Liver (tissue), 3 donors: ENCODE results near the gene HPCA.

Experiments used
- EGR1 ChIP-seq, 2 donors: IDR thresholded peaks; 2 replicates each; pipeline ENCODE4 v1.6.1; 2016 to 2018; ENCODE audit warnings: antibody characterized with exemption in 2 of 2, low read depth in 2 of 2
- FOXA1 ChIP-seq: IDR thresholded peaks from 2 replicates; pipeline ENCODE4 v1.6.1; 2016; ENCODE audit warnings: antibody characterized with exemption
- GABPA ChIP-seq, 2 donors: IDR thresholded peaks in 1 of 2; conservative IDR thresholded peaks in 1 of 2; 2 replicates each; pipeline ENCODE4 v1.6.1; 2016; ENCODE audit warnings: antibody characterized with exemption in 2 of 2, mild to moderate bottlenecking in 1 of 2, moderate library complexity in 1 of 2
- HNF4G ChIP-seq: IDR thresholded peaks from 2 replicates; pipeline ENCODE4 v1.6.1; 2016; ENCODE audit warnings: antibody characterized with exemption
- JUND ChIP-seq, 2 donors: IDR thresholded peaks; 2 replicates each; pipeline ENCODE4 v1.6.1; 2016; ENCODE audit warnings: antibody characterized with exemption in 2 of 2
- RAD21 ChIP-seq, 2 donors: IDR thresholded peaks; 2 replicates each; pipeline ENCODE4 v1.6.1; 2016; ENCODE audit warnings: antibody characterized with exemption in 2 of 2, mild to moderate bottlenecking in 2 of 2
- SP1 ChIP-seq: IDR thresholded peaks from 2 replicates; pipeline ENCODE4 v1.6.1; 2018; ENCODE audit warnings: antibody characterized with exemption, mild to moderate bottlenecking
- TAF1 ChIP-seq: conservative IDR thresholded peaks from 2 replicates; pipeline ENCODE4 v1.6.1; 2016; ENCODE audit warnings: antibody characterized with exemption, mild to moderate bottlenecking
- TF ChIP-seq, protein P1 (sequence below): IDR thresholded peaks from 2 replicates; pipeline ENCODE4 v1.6.1; 2016; ENCODE audit warnings: antibody characterized with exemption
- TF ChIP-seq, protein P2 (sequence below): fragments of 150-350 bp; IDR thresholded peaks from 2 replicates; pipeline ENCODE4 v1.5.1; 2017; ENCODE audit warnings: improper control_type of control experiment, low read depth, low read length; ENCODE audit not compliant: missing input control
- TF ChIP-seq, protein P3 (sequence below): IDR thresholded peaks from 2 replicates; pipeline ENCODE4 v1.6.1; 2016; ENCODE audit warnings: antibody characterized with exemption
- TF ChIP-seq, protein P4 (sequence below): IDR thresholded peaks from 2 replicates; pipeline ENCODE4 v1.6.1; 2016; ENCODE audit warnings: antibody characterized with exemption, mild to moderate bottlenecking
- TF ChIP-seq, protein P5 (sequence below): IDR thresholded peaks from 2 replicates; pipeline ENCODE4 v1.6.1; 2016; ENCODE audit warnings: antibody characterized with exemption
- donor health status: healthy.
- donor health status: healthy.

DNA sequence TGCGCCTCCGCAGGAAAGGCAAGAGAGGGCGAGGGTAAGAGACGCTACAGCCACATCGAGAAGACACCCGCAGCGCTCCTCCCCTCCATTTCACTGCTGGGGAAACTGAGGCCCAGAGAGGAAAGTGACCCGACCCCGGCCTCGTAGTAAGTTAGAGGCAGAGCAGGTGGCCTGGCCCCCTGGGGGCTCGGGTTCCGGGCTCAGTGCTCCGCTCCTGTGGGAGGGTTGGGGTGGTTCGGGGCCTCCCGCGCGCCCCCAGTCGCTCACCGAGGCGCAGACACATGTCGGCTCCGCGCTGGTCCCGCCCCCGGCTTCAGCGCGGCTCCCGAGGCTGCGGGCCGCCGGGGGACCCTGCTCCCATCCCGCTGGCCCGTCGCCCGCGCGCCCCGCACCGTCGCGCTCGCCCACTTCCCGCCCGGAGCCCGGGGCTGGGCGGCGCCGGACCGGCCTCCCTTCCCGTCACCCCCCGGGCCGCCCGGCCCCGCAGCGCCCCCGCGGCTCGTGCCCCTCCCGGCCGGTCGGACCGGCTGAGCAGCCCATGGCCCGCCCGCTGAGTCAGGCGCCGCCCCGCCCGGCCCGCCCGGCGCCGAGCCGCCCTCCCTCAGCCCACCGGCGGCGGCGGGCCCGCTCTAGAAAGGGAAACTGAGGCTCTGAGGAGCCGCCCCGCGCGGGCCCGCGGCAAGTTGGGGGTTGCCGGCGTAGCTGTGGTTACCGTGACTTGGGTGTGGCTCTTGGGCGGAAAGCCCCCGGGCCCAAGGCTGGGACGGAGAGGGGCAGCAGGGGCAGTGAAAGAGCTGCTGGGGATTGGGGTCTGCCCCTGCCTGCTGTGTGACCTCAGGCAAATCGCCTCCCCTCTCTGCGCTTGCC is 14.9 kb downstream of the HPCA start, which contains the start of gene TMEM54:
- TF ChIP-seq FOXA1, result no peak
- TF ChIP-seq, protein P1, sequence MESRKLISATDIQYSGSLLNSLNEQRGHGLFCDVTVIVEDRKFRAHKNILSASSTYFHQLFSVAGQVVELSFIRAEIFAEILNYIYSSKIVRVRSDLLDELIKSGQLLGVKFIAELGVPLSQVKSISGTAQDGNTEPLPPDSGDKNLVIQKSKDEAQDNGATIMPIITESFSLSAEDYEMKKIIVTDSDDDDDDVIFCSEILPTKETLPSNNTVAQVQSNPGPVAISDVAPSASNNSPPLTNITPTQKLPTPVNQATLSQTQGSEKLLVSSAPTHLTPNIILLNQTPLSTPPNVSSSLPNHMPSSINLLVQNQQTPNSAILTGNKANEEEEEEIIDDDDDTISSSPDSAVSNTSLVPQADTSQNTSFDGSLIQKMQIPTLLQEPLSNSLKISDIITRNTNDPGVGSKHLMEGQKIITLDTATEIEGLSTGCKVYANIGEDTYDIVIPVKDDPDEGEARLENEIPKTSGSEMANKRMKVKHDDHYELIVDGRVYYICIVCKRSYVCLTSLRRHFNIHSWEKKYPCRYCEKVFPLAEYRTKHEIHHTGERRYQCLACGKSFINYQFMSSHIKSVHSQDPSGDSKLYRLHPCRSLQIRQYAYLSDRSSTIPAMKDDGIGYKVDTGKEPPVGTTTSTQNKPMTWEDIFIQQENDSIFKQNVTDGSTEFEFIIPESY, result no peak
- TF ChIP-seq, protein P2, sequence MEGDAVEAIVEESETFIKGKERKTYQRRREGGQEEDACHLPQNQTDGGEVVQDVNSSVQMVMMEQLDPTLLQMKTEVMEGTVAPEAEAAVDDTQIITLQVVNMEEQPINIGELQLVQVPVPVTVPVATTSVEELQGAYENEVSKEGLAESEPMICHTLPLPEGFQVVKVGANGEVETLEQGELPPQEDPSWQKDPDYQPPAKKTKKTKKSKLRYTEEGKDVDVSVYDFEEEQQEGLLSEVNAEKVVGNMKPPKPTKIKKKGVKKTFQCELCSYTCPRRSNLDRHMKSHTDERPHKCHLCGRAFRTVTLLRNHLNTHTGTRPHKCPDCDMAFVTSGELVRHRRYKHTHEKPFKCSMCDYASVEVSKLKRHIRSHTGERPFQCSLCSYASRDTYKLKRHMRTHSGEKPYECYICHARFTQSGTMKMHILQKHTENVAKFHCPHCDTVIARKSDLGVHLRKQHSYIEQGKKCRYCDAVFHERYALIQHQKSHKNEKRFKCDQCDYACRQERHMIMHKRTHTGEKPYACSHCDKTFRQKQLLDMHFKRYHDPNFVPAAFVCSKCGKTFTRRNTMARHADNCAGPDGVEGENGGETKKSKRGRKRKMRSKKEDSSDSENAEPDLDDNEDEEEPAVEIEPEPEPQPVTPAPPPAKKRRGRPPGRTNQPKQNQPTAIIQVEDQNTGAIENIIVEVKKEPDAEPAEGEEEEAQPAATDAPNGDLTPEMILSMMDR, result no peak
- TF ChIP-seq SP1, result no peak
- TF ChIP-seq GABPA (IDR thresholded peaks at IDR 0.05 in 1 of 2, conservative IDR thresholded peaks at IDR 0.05 in 1 of 2), result no peak
- TF ChIP-seq, protein P3, sequence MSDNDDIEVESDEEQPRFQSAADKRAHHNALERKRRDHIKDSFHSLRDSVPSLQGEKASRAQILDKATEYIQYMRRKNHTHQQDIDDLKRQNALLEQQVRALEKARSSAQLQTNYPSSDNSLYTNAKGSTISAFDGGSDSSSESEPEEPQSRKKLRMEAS, result no peak
- TF ChIP-seq, protein P4, sequence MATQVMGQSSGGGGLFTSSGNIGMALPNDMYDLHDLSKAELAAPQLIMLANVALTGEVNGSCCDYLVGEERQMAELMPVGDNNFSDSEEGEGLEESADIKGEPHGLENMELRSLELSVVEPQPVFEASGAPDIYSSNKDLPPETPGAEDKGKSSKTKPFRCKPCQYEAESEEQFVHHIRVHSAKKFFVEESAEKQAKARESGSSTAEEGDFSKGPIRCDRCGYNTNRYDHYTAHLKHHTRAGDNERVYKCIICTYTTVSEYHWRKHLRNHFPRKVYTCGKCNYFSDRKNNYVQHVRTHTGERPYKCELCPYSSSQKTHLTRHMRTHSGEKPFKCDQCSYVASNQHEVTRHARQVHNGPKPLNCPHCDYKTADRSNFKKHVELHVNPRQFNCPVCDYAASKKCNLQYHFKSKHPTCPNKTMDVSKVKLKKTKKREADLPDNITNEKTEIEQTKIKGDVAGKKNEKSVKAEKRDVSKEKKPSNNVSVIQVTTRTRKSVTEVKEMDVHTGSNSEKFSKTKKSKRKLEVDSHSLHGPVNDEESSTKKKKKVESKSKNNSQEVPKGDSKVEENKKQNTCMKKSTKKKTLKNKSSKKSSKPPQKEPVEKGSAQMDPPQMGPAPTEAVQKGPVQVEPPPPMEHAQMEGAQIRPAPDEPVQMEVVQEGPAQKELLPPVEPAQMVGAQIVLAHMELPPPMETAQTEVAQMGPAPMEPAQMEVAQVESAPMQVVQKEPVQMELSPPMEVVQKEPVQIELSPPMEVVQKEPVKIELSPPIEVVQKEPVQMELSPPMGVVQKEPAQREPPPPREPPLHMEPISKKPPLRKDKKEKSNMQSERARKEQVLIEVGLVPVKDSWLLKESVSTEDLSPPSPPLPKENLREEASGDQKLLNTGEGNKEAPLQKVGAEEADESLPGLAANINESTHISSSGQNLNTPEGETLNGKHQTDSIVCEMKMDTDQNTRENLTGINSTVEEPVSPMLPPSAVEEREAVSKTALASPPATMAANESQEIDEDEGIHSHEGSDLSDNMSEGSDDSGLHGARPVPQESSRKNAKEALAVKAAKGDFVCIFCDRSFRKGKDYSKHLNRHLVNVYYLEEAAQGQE, result no peak
- TF ChIP-seq TAF1, result no peak
- TF ChIP-seq, protein P5, sequence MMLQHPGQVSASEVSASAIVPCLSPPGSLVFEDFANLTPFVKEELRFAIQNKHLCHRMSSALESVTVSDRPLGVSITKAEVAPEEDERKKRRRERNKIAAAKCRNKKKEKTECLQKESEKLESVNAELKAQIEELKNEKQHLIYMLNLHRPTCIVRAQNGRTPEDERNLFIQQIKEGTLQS, result no peak
- TF ChIP-seq RAD21 (IDR thresholded peaks at IDR 0.05), result no peak
- no peak for TF ChIP-seq EGR1 (IDR thresholded peaks at IDR 0.05; ENCODE audit: low read depth in 2 of 2)
- TF ChIP-seq JUND (IDR thresholded peaks at IDR 0.05), result no peak
- TF ChIP-seq HNF4G, result no peak
